Measurements from ENCODE around the gene PKHD1.

GRCh38 chr6:51972659-51973058 lies 114.8 kb downstream of the PKHD1 start:
- TF ChIP-seq CTCF (IDR thresholded peaks at IDR 0.05) (no peak), POLR2AphosphoS5 (IDR thresholded peaks at IDR 0.05; ENCODE audit: low read depth, low read length) (no peak), TCF7L2 (IDR thresholded peaks at IDR 0.05; ENCODE audit: low read depth, low read length) (no peak)
